B cell (primary cell): Measurements from ENCODE around the gene DCLK1.

ENCODE experiments used
- EZH2 ChIP-seq: IDR thresholded peaks from 2 replicates; pipeline ENCODE4 v1.6.1; 2012; ENCODE audit warnings: borderline replicate concordance, low read depth, mild to moderate bottlenecking, moderate library complexity, low read length; ENCODE audit not compliant: insufficient read depth, poor library complexity, severe bottlenecking
- TF ChIP-seq, protein P1 (sequence below): fragments of 200-600 bp; IDR thresholded peaks from one replicate; pipeline ENCODE4 v1.8.0; 2022; ENCODE audit warnings: antibody characterized with exemption, mild to moderate bottlenecking

GRCh38 chr13:35841060-35841521 is 290.1 kb downstream of the DCLK1 start:
- TF ChIP-seq, protein P1, sequence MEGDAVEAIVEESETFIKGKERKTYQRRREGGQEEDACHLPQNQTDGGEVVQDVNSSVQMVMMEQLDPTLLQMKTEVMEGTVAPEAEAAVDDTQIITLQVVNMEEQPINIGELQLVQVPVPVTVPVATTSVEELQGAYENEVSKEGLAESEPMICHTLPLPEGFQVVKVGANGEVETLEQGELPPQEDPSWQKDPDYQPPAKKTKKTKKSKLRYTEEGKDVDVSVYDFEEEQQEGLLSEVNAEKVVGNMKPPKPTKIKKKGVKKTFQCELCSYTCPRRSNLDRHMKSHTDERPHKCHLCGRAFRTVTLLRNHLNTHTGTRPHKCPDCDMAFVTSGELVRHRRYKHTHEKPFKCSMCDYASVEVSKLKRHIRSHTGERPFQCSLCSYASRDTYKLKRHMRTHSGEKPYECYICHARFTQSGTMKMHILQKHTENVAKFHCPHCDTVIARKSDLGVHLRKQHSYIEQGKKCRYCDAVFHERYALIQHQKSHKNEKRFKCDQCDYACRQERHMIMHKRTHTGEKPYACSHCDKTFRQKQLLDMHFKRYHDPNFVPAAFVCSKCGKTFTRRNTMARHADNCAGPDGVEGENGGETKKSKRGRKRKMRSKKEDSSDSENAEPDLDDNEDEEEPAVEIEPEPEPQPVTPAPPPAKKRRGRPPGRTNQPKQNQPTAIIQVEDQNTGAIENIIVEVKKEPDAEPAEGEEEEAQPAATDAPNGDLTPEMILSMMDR, result no peak
- no peak for TF ChIP-seq EZH2
